ENCODE data around the gene BMP10. TPM values are rescaled to one million over a fixed set of nuclear protein-coding genes. Genes with fewer than 3 reads are reported as not detected.

BMP10 gene
- total RNA-seq, 1 donor from 2014 or later: 0.19 TPM

DNA sequence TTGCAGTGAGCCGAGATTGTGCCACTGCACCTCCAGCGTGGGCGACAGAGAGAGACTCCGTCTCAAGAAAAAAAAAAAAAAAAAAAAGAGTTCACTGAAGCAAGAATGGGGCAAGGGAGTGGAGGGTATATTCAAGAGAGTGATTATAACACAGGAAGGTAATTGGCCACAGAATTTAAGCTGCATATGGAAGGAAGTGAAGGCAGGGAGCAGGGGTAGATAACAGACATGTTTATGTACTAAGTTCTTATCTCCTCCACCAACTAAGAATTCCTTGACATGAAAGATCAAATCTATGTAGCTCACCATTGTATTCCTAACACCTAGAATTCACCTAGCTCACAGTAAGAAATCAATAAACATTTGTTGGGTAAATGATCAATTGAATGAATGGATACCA is 44.2 kb upstream of the BMP10 start:
- no peak overlapping the region for H3K4me3 ChIP-seq
- intact Hi-C loops (cut with micrococcal nuclease): loop anchor here (10.0 kb wide), 1 partner anchor 421 kb away; no protein-coding TSS in a partner anchor
- no peak for DNase-seq
- peaks cover 22% of the 10 kb centered on the region for H3K27me3 ChIP-seq (ENCODE audit: low read depth)
- no peak overlapping the region for H3K27ac ChIP-seq (replicated peaks)
- TF ChIP-seq, protein P1, sequence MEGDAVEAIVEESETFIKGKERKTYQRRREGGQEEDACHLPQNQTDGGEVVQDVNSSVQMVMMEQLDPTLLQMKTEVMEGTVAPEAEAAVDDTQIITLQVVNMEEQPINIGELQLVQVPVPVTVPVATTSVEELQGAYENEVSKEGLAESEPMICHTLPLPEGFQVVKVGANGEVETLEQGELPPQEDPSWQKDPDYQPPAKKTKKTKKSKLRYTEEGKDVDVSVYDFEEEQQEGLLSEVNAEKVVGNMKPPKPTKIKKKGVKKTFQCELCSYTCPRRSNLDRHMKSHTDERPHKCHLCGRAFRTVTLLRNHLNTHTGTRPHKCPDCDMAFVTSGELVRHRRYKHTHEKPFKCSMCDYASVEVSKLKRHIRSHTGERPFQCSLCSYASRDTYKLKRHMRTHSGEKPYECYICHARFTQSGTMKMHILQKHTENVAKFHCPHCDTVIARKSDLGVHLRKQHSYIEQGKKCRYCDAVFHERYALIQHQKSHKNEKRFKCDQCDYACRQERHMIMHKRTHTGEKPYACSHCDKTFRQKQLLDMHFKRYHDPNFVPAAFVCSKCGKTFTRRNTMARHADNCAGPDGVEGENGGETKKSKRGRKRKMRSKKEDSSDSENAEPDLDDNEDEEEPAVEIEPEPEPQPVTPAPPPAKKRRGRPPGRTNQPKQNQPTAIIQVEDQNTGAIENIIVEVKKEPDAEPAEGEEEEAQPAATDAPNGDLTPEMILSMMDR (IDR thresholded peaks at IDR 0.05; ENCODE audit: borderline replicate concordance): no peak
- no peaks in the 10 kb centered on the region for H3K9me3 ChIP-seq (replicated peaks)
- H3K4me1 ChIP-seq: no peaks in the 10 kb centered on the region
- H3K36me3 ChIP-seq: no peaks in the 10 kb centered on the region

DNA sequence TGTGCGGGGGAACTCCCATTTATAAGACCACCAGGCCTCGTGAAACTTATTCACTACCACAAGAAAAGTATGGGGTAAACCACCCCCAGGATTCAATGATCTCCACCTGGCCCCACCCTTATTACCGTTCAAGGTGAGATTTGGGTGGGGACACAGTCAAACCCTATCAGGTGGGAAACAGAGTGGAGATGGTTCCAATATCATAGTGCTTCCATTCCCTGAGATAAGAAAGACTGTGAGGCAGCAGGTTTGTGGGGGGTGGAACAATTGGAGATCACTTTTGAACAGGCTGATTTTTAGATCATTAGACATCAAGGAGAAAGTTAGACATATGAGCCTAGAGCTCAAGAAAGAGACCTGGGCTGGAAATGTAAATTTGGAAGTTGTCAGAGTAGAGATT is 42.2 kb upstream of the BMP10 start:
- intact Hi-C loops (cut with micrococcal nuclease): loop anchor here (10.0 kb wide), 1 partner anchor 419 kb away; no protein-coding TSS in a partner anchor

DNA sequence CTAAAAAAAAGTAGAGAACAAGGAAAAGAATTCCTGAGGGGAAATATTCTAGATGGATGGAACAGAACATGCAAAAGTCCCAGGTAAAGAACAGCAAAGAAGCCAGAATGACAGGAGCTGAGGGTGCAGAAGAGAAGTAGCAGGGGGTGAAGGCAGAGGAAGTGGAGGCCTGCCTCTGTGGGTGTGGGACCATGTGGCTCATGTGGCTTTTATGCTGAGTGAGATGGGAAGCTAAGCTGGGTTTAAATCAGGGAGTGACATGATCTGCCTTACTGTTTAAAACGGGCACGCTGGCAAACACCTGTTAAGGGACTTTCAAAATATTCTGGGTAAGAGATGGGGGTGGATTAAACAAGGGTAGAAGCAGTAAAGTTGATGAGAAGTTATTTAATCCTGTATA is 41.5 kb upstream of the BMP10 start:
- peaks cover 23% of the 10 kb centered on the region for H3K27me3 ChIP-seq (ENCODE audit: low read depth)
- DNase-seq: no peak
- no peak overlapping the region for H3K27ac ChIP-seq (replicated peaks)
- H3K4me1 ChIP-seq: peaks cover 12% of the 10 kb centered on the region
- no peaks in the 10 kb centered on the region for H3K9me3 ChIP-seq (replicated peaks)
- H3K4me3 ChIP-seq: no peak overlapping the region
- TF ChIP-seq, protein P1 (IDR thresholded peaks at IDR 0.05; ENCODE audit: borderline replicate concordance): no peak
- H3K36me3 ChIP-seq: no peaks in the 10 kb centered on the region
- intact Hi-C loops (cut with micrococcal nuclease): loop anchor here (10.0 kb wide), 1 partner anchor 418 kb away; no protein-coding TSS in a partner anchor

More for the DNA sequence above, 42.2 kb upstream of the BMP10 start:
- DNase-seq: no peak
- Histone ChIP-seq H3K27ac (replicated peaks) (no peak overlapping the region), H3K9me3 (replicated peaks) (no peaks in the 10 kb centered on the region), H3K4me1 (peaks cover 10% of the 10 kb centered on the region), H3K4me3 (no peak overlapping the region), H3K36me3 (no peaks in the 10 kb centered on the region), H3K27me3 (ENCODE audit: low read depth) (peaks cover 23% of the 10 kb centered on the region)
- TF ChIP-seq, protein P1 (IDR thresholded peaks at IDR 0.05; ENCODE audit: borderline replicate concordance): no peak

DNA sequence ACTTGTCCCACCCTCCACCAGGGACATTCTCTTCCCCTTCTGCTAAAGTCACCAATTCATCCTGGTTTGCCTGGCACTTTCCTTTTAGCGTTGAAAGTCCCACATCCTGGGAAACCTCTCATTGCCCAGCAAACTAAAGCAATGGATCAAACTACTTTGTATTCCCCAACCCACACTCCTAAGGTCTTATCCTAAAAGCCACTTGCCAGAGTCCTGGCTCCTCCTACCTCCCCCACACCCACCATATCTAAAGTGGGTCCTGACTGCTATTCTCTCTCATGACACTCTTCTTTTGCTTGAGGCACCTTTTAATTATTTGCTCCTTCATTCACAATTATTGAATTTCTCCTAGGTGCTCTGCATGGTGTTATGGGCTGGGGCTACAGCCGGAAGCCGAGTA is 40.9 kb upstream of the BMP10 start:
- Histone ChIP-seq H3K27ac (replicated peaks) (no peak overlapping the region), H3K36me3 (no peaks in the 10 kb centered on the region), H3K27me3 (ENCODE audit: low read depth) (peaks cover 21% of the 10 kb centered on the region), H3K9me3 (replicated peaks) (no peaks in the 10 kb centered on the region), H3K4me3 (no peak overlapping the region), H3K4me1 (peaks cover 12% of the 10 kb centered on the region)
- DNase-seq: no peak
- TF ChIP-seq, protein P1 (IDR thresholded peaks at IDR 0.05; ENCODE audit: borderline replicate concordance): no peak
- intact Hi-C loops (cut with micrococcal nuclease): loop anchor here (10.0 kb wide), 1 partner anchor 417 kb away; no protein-coding TSS in a partner anchor

DNA sequence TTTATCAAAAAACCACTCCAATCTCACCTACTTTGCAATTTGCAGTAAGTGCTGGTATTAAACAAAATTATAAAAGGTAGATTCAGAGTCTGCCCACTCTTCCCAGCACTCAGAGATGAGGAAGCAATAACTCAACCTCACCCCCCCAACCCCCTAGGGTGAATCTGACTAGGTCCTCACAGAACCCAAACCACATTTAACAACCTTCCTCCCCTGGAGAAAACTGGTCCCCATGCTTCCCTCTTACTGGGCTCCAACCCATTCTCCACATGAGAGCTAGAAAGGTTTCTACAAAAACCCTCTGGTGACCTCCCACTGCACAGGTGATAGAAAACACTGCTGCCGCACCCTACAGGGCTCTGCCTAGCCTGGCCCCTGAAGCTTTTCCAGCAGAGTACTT is 40.5 kb upstream of the BMP10 start:
- Histone ChIP-seq H3K4me3 (no peak overlapping the region), H3K27me3 (ENCODE audit: low read depth) (peaks cover 21% of the 10 kb centered on the region), H3K9me3 (replicated peaks) (no peaks in the 10 kb centered on the region), H3K27ac (replicated peaks) (no peak overlapping the region), H3K4me1 (peaks cover 12% of the 10 kb centered on the region), H3K36me3 (no peaks in the 10 kb centered on the region)
- no peak for DNase-seq
- intact Hi-C loops (cut with micrococcal nuclease): loop anchor here (10.0 kb wide), 1 partner anchor 417 kb away; no protein-coding TSS in a partner anchor
- TF ChIP-seq, protein P1 (IDR thresholded peaks at IDR 0.05; ENCODE audit: borderline replicate concordance): no peak
